GM18870 (cell line): Measurements from ENCODE around the gene TCERG1.
"Not testable (repeated sequence)": the region's sequence is repeated elsewhere in the genome, so short reads cannot be mapped to it uniquely, and the experiment has no call there.

ENCODE experiments used
- ATAC-seq: cut with Tn5 transposase; IDR thresholded peaks from one replicate; pipeline ENCODE4 v1.9.1; 2021; ENCODE audit warnings: moderate library complexity; ENCODE audit not compliant: unreplicated experiment

The TCERG1 gene

DNA sequence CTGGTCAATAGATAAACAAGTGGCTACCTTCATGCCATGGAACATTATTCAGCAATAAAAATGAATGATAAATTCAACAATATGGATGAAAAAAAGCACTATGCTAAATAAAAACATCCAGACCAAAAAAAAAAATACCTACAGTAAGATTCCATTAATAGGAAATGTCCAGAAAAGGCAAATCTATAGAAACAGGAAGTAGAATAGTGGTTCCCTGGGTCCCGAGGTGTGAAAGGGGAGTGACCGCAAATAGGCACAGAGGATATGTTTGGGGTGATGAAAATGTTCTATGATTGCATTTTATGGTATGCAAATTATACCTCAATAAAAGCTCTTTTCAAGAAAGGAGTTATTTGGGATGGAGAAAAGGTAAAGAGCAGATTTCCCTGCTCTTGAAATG is 72.4 kb downstream of the TCERG1 start:
- no peak for ATAC-seq

DNA sequence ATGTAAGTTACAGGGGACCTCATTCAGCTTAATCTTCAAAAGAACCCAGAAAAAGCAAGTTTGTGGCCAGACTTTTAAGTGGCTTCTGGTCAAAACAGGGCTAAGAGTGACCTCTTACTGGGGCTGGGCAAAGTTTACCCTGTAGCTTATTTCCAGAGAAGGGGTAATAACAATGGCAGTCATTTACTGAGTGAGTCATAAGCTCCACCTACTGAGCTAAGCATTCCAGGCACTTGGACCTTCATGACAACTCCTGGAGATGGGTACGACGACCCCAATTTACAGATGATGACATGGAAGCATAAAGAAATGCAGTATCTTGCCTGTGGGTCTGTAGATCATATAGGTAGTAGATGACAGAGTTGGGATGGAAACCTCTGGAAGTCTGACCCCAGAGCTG is 73.6 kb downstream of the TCERG1 start:
- no peak for ATAC-seq

DNA sequence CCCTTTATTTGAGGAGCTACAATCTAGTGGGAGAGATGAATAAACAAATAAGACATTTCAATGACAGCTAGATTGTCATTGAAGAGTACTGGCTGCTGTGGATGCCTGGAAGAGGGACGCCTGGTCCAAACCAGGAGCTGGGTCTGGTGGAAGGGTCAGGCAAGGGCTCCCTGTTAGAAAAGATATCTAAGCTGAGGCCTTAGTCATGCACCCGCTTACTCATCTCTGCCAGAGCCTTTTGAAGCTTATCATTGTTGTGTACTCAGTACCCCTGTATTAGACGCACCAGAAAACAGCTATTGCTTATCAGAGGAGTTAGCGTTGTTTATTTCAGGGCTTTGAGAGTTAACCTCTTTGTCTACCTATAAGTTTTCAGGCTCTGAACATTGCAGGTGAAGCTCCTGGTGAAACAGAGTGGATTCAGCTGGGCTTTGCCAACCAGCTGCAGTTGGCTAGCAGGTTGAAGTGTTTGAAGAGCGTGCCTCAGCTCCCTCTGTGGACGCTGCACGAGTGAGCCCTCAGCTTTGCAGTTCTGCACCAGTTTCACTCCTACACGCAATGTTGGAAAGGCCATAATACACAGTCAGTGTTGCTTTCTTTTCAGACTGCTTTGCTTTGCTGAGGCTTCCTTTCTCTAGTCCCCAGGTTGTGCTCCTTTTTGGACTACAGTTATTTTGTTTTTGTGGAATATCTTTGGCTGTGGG is 74.4 kb downstream of the TCERG1 start:
- ATAC-seq: no peak

DNA sequence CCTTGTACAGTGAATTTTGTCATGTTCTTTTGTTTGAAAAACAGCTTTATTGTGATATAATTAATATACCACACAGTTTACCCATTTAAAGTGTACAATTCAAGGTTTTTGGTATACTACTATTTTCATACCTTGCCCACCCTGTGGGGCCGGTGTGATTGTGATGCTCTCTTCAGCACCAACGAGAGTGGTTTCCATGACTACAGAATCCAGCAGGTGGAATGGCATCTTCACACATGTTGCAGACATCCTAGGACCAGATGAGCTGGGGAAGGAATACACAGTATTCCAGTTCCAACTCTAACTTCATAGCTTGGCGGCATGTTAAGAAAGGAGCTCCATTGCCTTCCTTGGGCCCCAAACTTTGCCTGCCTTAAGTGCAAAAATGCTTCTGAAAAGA is 76.6 kb downstream of the TCERG1 start:
- no peak for ATAC-seq

DNA sequence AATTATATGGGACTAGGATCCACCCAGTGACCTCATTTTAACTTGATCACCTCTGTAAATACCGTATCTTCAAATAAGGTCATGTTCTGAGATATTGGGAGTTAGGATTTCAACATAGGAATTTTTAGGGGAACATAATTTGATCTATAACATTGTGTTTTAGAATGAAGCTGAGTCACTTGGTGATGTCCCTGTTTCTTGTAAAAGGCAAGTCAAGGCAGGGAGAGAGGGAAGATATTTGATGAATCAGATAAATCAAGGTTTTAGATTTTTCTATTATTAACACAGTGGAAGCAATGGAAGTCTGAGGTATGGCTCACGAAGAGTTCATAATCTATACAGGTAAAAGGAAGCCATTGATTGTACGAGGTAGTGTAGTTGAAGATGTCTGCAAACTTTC is 80.7 kb downstream of the TCERG1 start:
- ATAC-seq: no peak

DNA sequence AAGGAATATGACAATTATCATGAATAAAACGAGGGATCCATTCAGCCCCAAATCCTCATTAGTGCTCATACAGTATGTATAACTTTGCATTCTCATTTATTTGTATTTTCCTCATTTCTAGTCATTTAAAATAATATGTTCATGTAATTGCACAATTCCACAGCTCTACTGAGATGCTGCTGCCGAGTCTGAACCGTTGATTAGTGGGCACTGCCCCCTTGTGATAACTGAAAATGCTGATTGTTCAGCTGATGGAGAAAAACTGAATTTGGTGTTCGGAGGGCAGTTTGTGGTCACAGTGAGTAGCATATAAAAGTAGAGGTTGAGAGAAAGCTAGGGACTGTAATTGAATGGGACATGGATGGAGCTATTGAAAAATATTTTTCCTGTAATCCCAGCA is 81.1 kb downstream of the TCERG1 start:
- ATAC-seq: no peak

DNA sequence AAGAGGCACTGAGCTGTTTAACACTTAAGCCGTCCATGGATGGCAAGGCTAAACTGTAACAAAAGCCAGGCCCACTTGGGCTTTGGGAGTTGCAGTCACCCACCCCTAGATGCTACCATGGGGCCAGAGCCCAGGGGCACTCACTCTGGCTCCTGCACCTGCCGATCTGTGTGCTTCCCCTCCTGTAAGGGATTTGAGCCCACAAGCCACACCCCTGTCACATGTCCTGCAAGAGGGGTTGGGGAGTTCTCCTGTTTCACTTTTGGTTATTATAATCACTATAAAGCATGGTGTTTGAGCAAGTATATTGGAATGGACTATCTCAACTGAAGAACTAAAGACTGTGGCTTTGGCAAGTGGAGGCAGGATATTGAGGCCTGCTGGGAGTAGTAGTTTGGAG is 82.9 kb downstream of the TCERG1 start:
- ATAC-seq: peak; percentile 70

DNA sequence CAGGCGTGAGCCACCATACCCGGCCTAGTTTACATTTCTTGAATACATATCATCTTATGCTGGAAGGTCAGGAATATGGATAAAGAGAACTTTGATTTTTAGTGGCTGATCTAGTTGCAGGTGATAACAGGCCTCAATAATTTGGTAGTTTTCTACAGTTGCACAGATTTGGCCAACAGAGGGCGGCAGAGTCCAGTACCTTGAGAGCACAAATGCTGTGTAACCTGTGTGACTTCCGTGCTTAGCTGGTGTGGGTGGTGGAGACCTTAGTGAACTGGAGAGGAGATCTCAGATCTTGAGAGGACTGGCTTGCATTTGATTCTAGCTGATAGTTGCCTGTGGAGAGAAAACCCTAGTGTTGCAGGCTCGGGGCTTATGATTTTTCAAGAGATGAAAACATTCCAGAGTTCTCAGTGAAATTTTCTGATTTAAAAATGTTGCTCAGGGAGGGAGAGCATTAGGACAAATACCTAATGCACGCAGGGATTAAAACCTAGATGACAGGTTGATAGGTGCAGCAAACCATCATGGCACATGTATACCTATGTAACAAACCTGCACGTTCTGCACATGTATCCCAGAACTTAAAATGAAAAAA is 86.2 kb downstream of the TCERG1 start:
- peak; percentile 90 for ATAC-seq

DNA sequence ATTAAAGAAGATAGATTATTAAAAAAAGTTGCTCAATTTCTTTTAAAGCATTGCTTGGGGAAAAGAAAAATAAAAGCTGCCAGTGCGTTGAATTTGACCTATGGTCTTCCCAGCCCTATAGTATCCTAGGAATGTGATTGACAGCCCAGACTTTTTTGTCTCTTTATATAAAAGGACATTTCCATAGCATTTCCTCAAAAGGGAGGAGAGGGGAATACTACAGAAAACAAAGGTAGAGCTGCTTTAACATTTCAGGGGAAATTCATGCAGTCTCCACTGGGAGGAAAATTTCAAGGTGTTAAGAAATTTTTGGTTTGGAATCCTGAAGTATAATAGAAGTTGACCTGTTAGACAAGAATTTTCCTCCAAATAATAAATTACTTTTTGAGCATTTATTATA is 86.7 kb downstream of the TCERG1 start:
- ATAC-seq: no peak

DNA sequence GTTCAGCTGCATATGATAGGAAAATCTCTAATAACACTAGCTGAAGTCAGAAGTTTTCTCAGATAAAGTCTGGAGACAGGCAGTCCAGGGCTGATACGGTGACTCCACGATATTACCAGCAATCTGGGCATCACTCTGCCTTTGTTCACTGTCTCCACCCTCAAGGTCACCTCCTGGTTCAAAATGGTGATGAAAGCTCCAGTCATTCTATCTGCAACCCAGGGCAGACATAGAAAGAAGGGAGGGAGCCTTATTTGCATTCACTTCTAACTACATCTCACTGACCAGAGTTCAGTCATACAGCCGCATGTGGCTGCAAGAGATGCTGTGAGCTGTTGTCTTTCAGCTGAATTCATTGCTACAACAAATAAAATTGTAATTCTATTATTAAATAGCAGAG is 91.3 kb downstream of the TCERG1 start:
- ATAC-seq: no peak

DNA sequence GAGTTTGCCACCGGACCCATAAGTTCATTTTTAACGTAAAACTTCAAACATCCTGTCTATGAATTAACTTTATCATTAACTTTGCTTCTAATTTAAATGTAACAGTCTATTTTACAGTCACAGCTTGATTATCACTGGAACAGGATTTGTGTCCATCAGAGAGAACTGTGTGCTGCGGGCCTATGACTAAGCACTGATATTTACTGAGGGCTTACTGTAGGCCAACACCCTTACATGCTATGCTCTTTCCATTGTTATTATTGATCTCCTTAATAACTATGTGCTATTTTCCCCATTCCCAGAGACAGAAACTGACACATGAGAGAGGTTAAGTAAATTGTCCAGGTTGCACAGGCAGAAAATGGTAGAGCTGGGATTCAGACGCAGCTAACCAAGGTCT is 92.8 kb downstream of the TCERG1 start:
- ATAC-seq: no peak

DNA sequence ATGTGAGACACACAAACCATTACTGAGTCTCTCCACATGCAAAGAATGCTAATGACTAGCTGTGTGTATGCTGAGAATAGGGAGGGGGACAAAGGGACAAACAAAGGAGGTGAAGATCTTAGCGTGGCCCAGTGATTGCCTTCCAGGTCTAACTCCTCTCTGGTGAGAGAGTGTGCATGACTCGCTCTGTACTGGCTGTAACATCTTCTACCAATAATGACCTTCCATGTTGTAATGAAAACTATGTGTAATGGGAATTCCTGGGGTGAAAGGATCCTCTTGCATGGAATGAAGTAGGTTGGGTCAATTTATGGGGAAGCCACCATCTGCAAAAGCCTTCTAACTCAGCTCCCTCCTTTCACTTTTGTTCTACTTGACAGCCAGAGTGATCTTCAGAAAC is 93.3 kb downstream of the TCERG1 start:
- ATAC-seq: no peak

DNA sequence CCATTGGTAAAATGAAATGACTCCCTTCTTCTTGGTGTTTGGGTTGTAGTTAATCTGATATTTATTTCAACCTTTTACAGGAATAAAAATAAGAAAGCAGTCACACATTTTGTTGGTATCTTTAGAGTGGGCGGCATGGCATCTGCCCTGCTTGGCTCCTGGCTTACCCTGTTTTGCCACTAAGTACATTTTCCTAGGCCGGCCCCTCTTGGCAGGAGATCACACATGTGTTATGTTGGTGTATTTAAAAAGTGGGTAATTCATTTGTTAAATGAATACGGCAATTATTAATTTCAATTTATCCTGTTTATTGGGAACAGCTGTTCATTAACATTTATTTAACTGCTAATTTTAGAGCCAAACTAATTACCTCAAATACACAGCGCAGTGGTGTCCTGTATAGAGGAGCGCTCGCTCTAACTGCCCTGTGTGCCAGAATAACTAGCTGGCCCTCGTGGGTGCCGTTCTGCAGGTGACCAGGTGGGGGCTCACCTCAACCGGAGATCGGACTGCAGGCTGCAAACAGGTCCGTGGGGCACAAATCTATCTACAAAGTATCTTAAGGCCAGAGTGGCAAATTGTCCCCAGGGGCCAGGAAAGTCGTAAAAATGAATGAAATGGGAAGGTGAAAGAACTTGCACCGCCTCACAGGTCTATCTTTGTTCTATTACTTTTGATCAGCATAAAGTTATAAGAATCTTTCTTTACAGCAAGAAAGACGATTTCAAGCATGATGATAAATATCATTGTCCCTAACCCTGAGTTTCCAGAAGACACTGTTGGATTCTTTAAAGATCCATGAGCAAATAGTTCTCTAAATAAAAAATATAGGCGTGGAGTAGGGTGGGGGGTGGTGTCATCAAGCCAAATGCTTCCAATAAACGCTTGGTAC is 95.1 kb downstream of the TCERG1 start:
- peak; percentile 86 for ATAC-seq

DNA sequence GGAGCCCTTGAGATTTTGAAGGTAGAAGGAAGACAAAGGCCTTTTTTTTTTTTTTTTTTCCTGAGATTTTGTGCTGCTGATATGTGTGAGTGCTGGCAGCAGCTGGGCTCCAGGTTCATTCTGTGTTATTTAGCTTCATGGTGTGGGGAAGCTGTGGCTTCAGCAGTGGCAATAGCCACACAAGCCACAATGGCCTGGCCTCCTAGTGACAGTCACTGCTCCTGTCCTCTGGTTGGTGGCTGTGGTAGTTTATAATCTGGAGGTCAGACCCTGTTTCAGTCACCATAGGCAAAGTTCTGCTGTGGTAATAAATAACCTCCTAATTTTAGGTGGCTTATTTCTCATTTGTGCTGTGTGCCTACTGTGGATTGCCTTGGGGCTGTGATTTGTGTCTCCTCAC is 97.1 kb downstream of the TCERG1 start:
- no peak for ATAC-seq

DNA sequence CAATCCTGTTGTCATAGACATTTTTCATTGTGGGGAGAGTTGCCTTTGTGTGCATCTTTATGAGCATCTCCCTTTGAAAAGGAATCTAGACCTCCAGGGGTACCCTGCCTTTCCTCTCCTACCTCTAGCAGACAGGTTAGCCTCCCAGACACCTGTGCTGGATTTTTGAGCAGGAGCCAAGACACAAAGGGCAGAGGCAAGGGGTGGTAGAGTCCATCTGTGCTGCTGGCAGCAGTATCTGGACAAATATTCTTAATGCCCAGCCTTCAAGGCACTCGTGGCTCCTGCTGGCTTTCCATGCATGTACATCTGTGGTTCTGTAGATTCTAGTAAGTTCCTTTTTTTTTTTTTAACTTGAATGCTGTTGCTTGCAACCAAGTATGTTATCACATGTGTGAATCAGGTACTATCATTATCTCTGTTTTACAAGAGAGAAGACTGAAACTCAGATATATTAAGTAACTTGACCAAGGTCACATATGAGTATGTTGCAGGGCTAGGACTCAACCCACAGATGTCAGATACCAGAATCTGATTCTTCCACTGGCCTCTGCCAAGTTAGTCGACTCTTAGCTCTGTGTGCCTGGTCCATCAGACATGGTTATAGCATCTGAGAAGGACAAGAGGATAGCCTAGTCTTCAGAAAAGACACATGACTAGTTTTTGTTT is 101.8 kb downstream of the TCERG1 start:
- no peak for ATAC-seq

DNA sequence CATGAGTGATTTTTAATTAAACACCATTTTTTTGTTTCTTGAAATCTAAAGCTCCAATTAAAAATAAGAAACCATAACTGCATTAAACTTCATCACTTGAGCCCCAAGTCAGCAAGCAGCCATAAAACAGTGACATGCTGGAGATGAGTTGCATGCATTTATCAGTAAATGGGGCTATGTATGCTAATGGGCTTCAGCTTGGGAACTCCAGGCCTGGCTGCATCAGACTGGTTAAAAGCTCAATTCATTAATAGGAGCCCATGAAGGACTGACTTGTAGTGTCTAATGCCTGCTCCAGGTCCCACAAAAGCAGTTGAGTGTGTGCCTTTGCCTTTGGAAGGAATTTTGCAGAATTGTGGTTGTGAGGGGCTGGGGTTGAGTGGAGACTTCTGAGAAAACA is 102.5 kb downstream of the TCERG1 start:
- ATAC-seq: no peak

DNA sequence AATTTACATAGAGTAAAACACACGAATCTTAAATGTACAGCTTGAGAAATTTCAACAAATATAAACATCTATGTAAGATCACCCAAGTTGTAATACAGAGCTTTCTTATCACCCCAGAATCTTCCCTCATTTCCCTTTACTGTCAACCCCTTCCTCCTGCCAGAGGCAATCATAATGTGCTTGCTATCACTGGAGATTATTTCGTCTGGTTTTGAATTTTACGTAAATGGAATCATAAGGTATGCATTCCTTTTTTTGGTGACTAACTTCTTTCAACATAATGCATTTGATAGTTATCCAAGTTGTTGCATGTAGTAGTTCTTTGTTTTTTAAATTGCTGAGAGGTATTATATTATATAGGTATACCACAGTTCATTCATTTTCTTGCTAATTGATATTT is 106.3 kb downstream of the TCERG1 start:
- no peak for ATAC-seq

DNA sequence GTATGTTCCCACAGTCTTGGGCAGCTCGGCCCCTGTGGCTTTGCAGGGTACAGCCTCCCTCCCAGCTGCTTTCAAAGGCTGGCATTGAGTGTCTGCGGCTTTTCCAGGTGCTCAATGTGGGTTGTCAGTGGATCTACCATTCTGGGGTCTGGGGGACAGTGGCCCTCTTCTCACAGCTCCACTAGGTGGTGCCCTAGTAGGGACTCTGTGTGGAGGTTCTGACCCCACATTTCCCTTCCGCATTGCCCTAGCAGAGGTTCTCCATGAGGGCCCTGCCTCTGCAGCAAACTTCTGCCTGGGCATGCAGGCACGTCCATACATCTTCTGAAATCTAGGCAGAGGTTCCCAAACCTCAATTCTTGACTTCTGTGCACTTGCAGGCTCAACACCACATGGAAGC is 109.8 kb downstream of the TCERG1 start:
- not testable (repeated sequence) for ATAC-seq

DNA sequence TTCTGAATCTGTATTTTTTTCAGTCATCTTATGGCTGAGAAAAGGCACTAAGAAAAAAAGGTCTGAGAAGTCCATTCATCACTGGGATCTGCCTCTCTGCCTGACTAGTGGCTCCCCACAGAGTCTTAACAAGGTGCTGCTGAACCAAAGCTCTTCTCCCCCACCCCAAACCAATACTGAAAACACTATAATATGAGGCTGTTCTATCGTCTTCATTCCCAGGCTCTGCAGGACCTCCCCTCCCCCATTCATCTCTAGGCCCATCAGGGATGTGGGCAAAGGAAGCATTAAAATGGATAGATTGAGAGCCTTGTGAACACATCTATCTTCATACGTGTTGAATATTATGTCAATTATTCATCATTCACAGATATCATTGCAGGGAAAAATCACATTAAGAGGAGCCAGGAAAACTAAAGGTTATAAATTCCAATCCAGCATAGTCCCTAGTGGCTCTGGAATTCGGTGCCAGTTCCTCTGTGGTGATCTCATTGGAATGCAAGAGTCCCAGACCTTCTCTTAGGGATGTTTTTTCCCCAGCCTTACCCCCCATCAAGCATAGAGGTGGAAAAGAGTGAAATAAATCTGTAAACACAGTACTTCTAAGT is 113.2 kb downstream of the TCERG1 start:
- no peak for ATAC-seq
